ENCODE measurements around the gene LUZP1. TPM values are rescaled to one million over a fixed set of nuclear protein-coding genes. Genes with fewer than 3 reads are reported as not detected.

Gene LUZP1
- polyA plus RNA-seq, 1 of the 3 experiments (the other 2 are of a cell fraction), result 8.9 TPM

DNA sequence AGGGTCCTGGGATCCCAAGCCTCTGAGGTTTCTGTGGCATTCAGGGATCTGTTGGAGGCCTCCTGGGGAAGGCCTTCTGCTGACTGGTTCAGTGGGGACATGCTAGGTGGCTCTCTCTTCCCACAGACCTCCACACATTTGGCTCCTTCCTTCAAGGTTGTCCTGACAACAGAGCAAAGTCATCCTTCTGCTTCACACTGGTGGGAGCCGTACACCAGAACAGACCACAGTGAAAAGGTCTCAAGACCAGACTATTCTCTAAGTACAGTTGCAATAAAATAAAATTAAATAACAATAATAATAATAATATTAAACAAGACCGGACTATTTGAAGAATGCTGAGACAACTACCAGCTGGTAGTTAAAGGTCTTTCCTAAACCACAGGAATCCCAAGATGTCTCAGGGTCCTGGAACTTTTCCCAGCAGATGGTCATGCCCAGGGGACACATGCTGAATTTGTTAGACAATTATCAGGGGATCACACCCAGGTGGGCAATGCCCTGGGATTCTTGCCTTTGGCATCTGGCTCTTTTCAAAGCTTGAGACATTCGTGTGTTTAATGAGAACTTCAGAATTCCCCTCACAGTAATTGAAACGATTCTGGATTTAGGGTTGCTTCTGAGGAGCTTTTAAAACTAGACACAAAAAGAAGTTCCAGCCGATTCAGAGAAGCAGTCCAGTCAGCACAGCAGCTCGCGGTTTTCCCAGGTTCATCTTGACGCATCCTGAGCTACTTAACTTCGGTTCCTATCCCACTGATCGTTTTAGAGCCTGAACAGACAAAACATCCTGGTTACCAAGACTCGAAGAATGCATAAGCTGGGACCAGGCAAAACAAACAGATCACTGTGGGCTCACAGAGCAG lies 25.7 kb upstream of the LUZP1 start (continued):
- TF ChIP-seq TEAD4 (IDR thresholded peaks at IDR 0.05; ENCODE audit: borderline replicate concordance, insufficient read depth) (peak; percentile 85; the same call in 1 of the 2 replicates), ELF1 (IDR thresholded peaks at IDR 0.05) (no peak), FOSL2 (IDR thresholded peaks at IDR 0.05; ENCODE audit: borderline replicate concordance, low read depth) (no peak), NRF1 (IDR thresholded peaks at IDR 0.05; ENCODE audit: low read depth, low read length) (no peak), EP300 (IDR thresholded peaks at IDR 0.05; ENCODE audit: borderline replicate concordance in 1 of 2, low read depth in 1 of 2, low read length in 1 of 2) (peak in 1 of 2 experiments; percentile 24; a peak in 1 of 4 replicates), GABPA (IDR thresholded peaks at IDR 0.05; ENCODE audit: low read depth) (no peak), MEF2A (IDR thresholded peaks at IDR 0.05; ENCODE audit: borderline replicate concordance, low read depth) (no peak)
- TF ChIP-seq, protein P1, sequence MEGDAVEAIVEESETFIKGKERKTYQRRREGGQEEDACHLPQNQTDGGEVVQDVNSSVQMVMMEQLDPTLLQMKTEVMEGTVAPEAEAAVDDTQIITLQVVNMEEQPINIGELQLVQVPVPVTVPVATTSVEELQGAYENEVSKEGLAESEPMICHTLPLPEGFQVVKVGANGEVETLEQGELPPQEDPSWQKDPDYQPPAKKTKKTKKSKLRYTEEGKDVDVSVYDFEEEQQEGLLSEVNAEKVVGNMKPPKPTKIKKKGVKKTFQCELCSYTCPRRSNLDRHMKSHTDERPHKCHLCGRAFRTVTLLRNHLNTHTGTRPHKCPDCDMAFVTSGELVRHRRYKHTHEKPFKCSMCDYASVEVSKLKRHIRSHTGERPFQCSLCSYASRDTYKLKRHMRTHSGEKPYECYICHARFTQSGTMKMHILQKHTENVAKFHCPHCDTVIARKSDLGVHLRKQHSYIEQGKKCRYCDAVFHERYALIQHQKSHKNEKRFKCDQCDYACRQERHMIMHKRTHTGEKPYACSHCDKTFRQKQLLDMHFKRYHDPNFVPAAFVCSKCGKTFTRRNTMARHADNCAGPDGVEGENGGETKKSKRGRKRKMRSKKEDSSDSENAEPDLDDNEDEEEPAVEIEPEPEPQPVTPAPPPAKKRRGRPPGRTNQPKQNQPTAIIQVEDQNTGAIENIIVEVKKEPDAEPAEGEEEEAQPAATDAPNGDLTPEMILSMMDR (IDR thresholded peaks at IDR 0.05), result no peak
- TF ChIP-seq, protein P2, sequence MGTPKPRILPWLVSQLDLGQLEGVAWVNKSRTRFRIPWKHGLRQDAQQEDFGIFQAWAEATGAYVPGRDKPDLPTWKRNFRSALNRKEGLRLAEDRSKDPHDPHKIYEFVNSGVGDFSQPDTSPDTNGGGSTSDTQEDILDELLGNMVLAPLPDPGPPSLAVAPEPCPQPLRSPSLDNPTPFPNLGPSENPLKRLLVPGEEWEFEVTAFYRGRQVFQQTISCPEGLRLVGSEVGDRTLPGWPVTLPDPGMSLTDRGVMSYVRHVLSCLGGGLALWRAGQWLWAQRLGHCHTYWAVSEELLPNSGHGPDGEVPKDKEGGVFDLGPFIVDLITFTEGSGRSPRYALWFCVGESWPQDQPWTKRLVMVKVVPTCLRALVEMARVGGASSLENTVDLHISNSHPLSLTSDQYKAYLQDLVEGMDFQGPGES (IDR thresholded peaks at IDR 0.05; ENCODE audit: low read depth, low read length), result no peak

DNA sequence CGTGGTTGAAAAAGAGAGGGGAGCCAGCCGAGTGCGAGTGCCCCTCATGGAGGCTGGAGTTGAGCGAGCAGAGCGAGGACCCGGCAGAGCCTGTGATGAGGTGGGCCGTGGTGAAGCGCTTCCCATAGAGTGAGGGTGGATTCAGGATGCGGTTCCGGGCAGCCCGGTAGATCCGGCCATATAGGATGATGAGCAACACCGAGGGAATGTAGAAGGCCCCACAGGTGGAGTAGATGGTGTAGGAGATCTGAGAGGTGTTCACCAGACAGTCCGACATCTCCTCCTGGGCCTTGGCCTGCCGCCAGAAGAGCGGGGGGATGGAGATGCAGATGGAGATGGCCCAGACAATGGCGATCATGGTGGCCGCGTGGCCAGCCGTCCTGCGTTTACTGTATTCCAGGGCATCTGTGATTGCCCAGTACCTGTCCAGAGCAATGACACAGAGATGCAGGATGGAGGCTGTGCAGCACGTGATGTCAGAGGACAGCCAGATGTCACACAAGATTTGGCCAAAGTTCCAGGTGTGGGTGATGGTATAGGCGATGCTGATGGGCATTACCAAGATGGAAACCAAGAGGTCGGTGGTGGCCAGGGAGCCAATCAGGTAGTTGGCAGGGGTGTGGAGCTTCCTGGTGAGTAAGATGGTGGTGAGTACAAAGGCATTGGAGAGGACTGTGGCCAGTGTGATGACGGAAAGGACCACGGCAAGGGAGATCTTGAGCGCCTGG lies 24.9 kb upstream of the LUZP1 start:
- no peak for DNase-seq
- Histone ChIP-seq H3K36me3 (replicated peaks in 1 of 2; ENCODE audit: control insufficient read depth in 1 of 2, insufficient read depth in 2 of 2, low read length in 1 of 2) (no peaks in the 10 kb centered on the region), H4K20me1 (ENCODE audit: insufficient read depth) (no peaks in the 10 kb centered on the region), H3K79me2 (ENCODE audit: insufficient read depth) (no peaks in the 10 kb centered on the region), H3K9ac (peak overlapping the region; percentile 68; the same call in 1 of the 2 replicates), H3K4me1 (ENCODE audit: control insufficient read depth in 1 of 2, insufficient read depth in 2 of 2, low read depth in 1 of 2, low read length in 1 of 2) (peaks cover 4 to 20% of the 10 kb centered on the region in 2 experiments; a peak in 3 of 4 replicates), H3K9me3 (no peaks in the 10 kb centered on the region), H3K27ac (ENCODE audit: low read depth in 2 of 2, low read length in 1 of 2) (peak overlapping the region; percentile 19 to 93; a peak in 2 of 4 replicates), H3F3A (replicated peaks; ENCODE audit: insufficient read depth) (peaks cover 44% of the 10 kb centered on the region), H3K4me3 (ENCODE audit: low read depth in 2 of 2, low read length in 1 of 2) (no peak overlapping the region), H3K4me2 (peak overlapping the region; percentile 12; the same call in 1 of the 2 replicates), H3K27me3 (ENCODE audit: insufficient read depth) (no peaks in the 10 kb centered on the region), H3K9me2 (no peaks in the 10 kb centered on the region), H2AFZ (ENCODE audit: low read depth) (no peak overlapping the region)
- POLR2A ChIA-PET, result no interaction called here
- CTCF ChIA-PET, result interaction anchor here (1.4 to 5.4 kb wide), 3 partner anchors 9 to 94 kb away, joined by 9 to 67 read pairs (median 11); no protein-coding TSS in a partner anchor
- 93% methylated on average over 27 of the region's 27 CpGs for WGBS (ENCODE audit: low lambda C conversion rate)
- TF ChIP-seq MXI1 (IDR thresholded peaks at IDR 0.05; ENCODE audit: low read depth, low read length) (no peak), FOXJ3 (CRISPR knock-in tag; IDR thresholded peaks at IDR 0.05) (no peak), SIN3A (IDR thresholded peaks at IDR 0.05; ENCODE audit: borderline replicate concordance, low read depth, low read length) (no peak), RCOR1 (IDR thresholded peaks at IDR 0.05; ENCODE audit: low read length) (no peak), TEAD4 (IDR thresholded peaks at IDR 0.05; ENCODE audit: borderline replicate concordance, insufficient read depth) (no peak), NRF1 (IDR thresholded peaks at IDR 0.05; ENCODE audit: low read depth, low read length) (no peak), GATA2 (CRISPR knock-in tag; IDR thresholded peaks at IDR 0.05) (no peak), RFX5 (IDR thresholded peaks at IDR 0.05; ENCODE audit: low read length) (no peak), SMC3 (IDR thresholded peaks at IDR 0.05; ENCODE audit: low read depth, low read length) (no peak), RAD21 (IDR thresholded peaks at IDR 0.05; ENCODE audit: low read length) (no peak), JUND (IDR thresholded peaks at IDR 0.05) (no peak), RXRA (IDR thresholded peaks at IDR 0.05; ENCODE audit: borderline replicate concordance, low read depth) (no peak)
- TF ChIP-seq, protein P3, sequence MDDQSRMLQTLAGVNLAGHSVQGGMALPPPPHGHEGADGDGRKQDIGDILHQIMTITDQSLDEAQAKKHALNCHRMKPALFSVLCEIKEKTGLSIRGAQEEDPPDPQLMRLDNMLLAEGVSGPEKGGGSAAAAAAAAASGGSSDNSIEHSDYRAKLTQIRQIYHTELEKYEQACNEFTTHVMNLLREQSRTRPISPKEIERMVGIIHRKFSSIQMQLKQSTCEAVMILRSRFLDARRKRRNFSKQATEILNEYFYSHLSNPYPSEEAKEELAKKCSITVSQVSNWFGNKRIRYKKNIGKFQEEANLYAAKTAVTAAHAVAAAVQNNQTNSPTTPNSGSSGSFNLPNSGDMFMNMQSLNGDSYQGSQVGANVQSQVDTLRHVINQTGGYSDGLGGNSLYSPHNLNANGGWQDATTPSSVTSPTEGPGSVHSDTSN (IDR thresholded peaks at IDR 0.05), result no peak
- TF ChIP-seq, protein P1 (IDR thresholded peaks at IDR 0.05), result no peak
- TF ChIP-seq, protein P2 (IDR thresholded peaks at IDR 0.05; ENCODE audit: low read depth, low read length), result no peak
